ENCODE results near the gene STAT6.

- TF ChIP-seq GATA2 (IDR thresholded peaks at IDR 0.05; ENCODE audit: low read depth, low read length), result no peak
- no peak for TF ChIP-seq GATA3 (IDR thresholded peaks at IDR 0.05; ENCODE audit: low read depth, low read length)
These were observed at the start of gene STAT6 for GRCh38 chr12:57111031-57111734.

All from SH-SY5Y (cell line).